ENCODE data around the gene BUD13. TPM values are rescaled to one million over a fixed set of nuclear protein-coding genes. Genes with fewer than 3 reads are reported as not detected.
A peak's percentile ranks its signal among the peaks of the same experiment; 100 is the strongest.

The BUD13 gene
- total RNA-seq, 4 donors from 2014 or later = 9.0 to 14.1 (median 12.3) TPM

DNA sequence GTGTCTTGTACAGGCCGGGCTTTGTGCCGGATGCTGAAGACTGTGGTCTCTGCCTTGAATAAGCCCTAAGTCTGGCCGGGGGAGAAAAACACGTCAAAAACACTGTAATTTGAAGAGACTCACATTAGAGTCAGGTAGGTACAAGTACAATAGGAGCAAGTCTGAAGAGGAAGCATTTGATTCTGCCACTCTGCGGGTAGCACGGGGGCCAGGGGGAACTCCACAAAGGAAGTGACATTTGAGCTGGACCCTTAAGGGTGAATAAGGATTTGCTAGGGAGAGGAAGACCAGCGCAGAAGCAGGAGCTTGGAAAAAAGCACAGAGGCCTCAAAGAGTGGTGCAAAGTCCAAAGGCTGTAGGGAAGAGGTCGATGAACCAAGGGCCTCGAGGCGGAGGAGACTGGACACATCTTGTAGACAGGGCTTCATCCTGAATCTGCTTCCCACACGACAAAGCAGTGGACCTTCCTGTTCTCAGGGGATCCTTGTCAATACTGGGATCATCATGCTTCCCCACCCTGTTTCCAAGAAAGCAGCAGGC, 38.7 kb downstream of the BUD13 start:
- no peaks in the 10 kb centered on the region for H3K27me3 ChIP-seq
- H3K4me3 ChIP-seq = no peak overlapping the region
- TF ChIP-seq, protein P1, sequence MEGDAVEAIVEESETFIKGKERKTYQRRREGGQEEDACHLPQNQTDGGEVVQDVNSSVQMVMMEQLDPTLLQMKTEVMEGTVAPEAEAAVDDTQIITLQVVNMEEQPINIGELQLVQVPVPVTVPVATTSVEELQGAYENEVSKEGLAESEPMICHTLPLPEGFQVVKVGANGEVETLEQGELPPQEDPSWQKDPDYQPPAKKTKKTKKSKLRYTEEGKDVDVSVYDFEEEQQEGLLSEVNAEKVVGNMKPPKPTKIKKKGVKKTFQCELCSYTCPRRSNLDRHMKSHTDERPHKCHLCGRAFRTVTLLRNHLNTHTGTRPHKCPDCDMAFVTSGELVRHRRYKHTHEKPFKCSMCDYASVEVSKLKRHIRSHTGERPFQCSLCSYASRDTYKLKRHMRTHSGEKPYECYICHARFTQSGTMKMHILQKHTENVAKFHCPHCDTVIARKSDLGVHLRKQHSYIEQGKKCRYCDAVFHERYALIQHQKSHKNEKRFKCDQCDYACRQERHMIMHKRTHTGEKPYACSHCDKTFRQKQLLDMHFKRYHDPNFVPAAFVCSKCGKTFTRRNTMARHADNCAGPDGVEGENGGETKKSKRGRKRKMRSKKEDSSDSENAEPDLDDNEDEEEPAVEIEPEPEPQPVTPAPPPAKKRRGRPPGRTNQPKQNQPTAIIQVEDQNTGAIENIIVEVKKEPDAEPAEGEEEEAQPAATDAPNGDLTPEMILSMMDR (IDR thresholded peaks at IDR 0.05 in 4 of 5, conservative IDR thresholded peaks at IDR 0.05 in 1 of 5) = no peak
- TF ChIP-seq POLR2A (IDR thresholded peaks at IDR 0.05) = no peak
- DNase-seq = no peak
- no peak for ATAC-seq
- in situ Hi-C loops (cut with MboI; ENCODE audit: low sequenced_read_pairs in 4 of 4) (no loop called here), intact Hi-C loops (cut with DNase I; ENCODE audit: low total_unique reads) (no loop called here)
- H3K9me3 ChIP-seq = no peaks in the 10 kb centered on the region
- H3K36me3 ChIP-seq = no peaks in the 10 kb centered on the region
- H3K4me1 ChIP-seq = peaks cover 7 to 14% of the 10 kb centered on the region in 2 donors
- H3K27ac ChIP-seq = no peak overlapping the region

DNA sequence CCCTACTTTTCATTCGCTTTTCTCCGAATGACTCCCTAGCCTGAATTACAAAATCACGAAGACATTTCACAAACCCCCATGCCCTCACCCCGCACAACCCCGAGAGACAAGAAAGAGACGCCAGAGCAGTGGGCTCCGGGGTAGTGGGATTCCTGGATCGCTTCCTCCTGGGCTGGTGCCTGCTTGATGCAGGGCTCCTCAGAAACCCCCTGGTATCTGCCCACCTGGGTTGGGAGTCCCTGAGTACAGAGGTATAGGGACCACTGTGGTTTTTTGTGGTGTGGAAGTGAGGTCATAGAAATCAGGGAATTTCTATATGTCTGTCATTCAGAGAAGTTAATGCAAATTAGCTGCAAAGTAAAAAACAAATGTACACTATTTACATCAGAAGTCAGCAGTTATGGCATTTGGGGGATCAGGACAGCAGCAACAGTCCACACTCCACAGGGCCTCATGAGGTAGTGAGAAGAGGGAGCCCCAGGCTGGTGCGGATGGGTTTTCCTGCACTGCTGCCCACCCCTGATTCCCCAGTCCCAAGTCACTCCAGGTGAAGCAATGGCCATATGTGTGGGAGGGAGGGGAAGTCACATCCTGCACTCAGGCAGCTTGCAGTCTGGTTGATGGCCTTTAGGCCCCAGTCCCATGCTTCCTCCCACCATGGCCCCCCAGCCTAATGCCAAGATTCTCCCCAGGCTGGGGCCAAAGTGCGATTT, 39.6 kb downstream of the BUD13 start:
- TF ChIP-seq, protein P1 (IDR thresholded peaks at IDR 0.05 in 4 of 5, conservative IDR thresholded peaks at IDR 0.05 in 1 of 5) = no peak
- TF ChIP-seq POLR2A (IDR thresholded peaks at IDR 0.05) = no peak
- Histone ChIP-seq H3K27ac (no peak overlapping the region), H3K4me3 (no peak overlapping the region), H3K27me3 (no peaks in the 10 kb centered on the region), H3K4me1 (peaks cover 7 to 14% of the 10 kb centered on the region in 2 donors), H3K36me3 (no peaks in the 10 kb centered on the region), H3K9me3 (no peaks in the 10 kb centered on the region)
- intact Hi-C loops (cut with DNase I; ENCODE audit: low total_unique reads) = no loop called here
- in situ Hi-C loops (cut with MboI; ENCODE audit: low sequenced_read_pairs in 4 of 4) = no loop called here
- no peak for ATAC-seq
- DNase-seq = no peak

DNA sequence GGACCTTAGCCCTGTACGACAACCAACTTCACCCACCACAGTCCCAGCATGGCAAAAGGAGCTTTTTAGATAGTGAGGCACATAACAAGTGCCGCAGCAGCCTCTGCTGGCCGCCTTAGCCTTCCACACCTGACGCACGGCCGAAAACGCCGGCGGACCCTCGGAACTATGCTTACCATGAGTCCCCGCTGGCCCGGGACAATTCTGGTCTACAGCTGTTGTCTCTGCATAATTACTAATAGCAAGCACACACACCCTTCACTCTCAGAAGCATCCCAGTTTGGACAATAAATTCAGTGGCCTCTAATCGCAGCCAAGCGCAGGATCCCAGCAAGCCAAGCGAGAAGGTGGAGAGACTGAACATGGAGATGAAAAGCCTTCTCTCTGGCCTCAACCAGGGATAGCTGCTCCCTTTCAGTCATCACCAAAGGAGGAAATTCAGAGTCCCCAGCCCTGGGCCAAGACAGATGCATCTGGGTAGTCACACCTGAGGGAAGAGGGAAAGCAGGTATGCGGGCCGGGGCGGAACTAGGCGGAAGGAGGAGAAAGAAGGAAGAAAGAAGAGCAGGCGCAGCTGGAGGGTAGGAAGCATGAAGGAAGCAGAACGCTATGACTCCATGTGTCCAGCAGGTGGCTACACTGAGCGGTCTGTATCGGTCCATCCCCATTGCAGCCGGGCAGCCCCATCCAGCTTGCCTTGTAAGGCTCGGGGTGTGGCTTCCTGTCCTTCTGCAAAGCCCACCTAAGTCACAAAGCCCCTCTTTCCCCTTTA, 40.3 kb downstream of the BUD13 start:
- TF ChIP-seq, protein P1 (IDR thresholded peaks at IDR 0.05 in 4 of 5, conservative IDR thresholded peaks at IDR 0.05 in 1 of 5) = peak; percentile 45 to 82 (median 63)
- TF ChIP-seq POLR2A (IDR thresholded peaks at IDR 0.05) = no peak
- in situ Hi-C loops (cut with MboI; ENCODE audit: low sequenced_read_pairs in 4 of 4) (no loop called here), intact Hi-C loops (cut with DNase I; ENCODE audit: low total_unique reads) (no loop called here)
- no peak overlapping the region for H3K4me3 ChIP-seq
- H3K4me1 ChIP-seq = peaks cover 7 to 14% of the 10 kb centered on the region in 2 donors
- DNase-seq (peak in 1 of 2 donors; percentile 33), ATAC-seq (peak; percentile 41 to 59)
- no peaks in the 10 kb centered on the region for H3K9me3 ChIP-seq
- no peaks in the 10 kb centered on the region for H3K36me3 ChIP-seq
- H3K27me3 ChIP-seq = no peaks in the 10 kb centered on the region
- no peak overlapping the region for H3K27ac ChIP-seq

DNA sequence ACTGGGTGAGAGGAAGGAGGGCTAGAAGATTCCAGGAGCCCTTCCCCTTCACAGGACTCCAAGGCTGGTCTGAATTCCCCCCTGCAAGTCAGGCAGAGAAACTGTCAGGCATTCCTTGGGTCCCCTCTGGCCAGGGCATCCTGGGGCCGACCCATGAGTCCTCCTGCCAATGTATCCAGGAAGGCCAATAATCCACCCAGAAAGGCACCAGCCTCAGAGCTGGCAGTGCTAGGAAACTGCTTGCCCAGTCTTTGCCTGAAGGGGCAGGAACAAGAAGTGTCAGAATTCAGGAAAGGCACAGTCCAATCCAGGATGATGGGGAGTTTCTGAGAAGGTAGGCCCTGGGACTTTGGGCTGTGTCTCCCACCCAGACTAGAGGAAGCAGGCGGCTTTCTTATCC, 41.0 kb downstream of the BUD13 start:
- Histone ChIP-seq H3K36me3 (no peaks in the 10 kb centered on the region), H3K27ac (no peak overlapping the region), H3K4me3 (no peak overlapping the region), H3K4me1 (peaks cover 7 to 14% of the 10 kb centered on the region in 2 donors), H3K9me3 (no peaks in the 10 kb centered on the region), H3K27me3 (no peaks in the 10 kb centered on the region)
- DNase-seq = no peak
- TF ChIP-seq, protein P1 (IDR thresholded peaks at IDR 0.05 in 4 of 5, conservative IDR thresholded peaks at IDR 0.05 in 1 of 5) = no peak
- no peak for TF ChIP-seq POLR2A (IDR thresholded peaks at IDR 0.05)
- no peak for ATAC-seq
- in situ Hi-C loops (cut with MboI; ENCODE audit: low sequenced_read_pairs in 4 of 4) = no loop called here
- intact Hi-C loops (cut with DNase I; ENCODE audit: low total_unique reads) = no loop called here

All from gastrocnemius medialis (tissue), 4 donors.